GM21576 (cell line): Measurements from ENCODE around the gene ADAD1.
"Not testable (repeated sequence)": the region's sequence is repeated elsewhere in the genome, so short reads cannot be mapped to it uniquely, and the experiment has no call there.

Experiments
- ATAC-seq: cut with Tn5 transposase; IDR thresholded peaks from one replicate; pipeline ENCODE4 v1.9.1; 2021; ENCODE audit warnings: mild to moderate bottlenecking, moderate library complexity; ENCODE audit not compliant: unreplicated experiment

The ADAD1 gene

GRCh38 chr4:122378711-122379110, at the start of gene ADAD1:
TSS of gene ADAD1 (plus strand) at chr4:122379011. CDS start at chr4:122380070, 1,059 bp downstream.
- no peak for ATAC-seq

GRCh38 chr4:122329876-122330565, 48.8 kb upstream of the ADAD1 start:
- ATAC-seq: no peak

- no peak for ATAC-seq
These were observed 47.6 kb upstream of the ADAD1 start for GRCh38 chr4:122331195-122331594.

- no peak for ATAC-seq
These were observed 44.0 kb upstream of the ADAD1 start for GRCh38 chr4:122334828-122335227.

- ATAC-seq: no peak
These were observed 36.9 kb upstream of the ADAD1 start for GRCh38 chr4:122341886-122342285.

- ATAC-seq: no peak
These were observed 32.8 kb upstream of the ADAD1 start for GRCh38 chr4:122346036-122346435.

- ATAC-seq: no peak
These were observed 32.3 kb upstream of the ADAD1 start for GRCh38 chr4:122346503-122346902.

- ATAC-seq: no peak
These were observed 22.4 kb upstream of the ADAD1 start for GRCh38 chr4:122356317-122356808.

- ATAC-seq: no peak
These were observed 18.1 kb upstream of the ADAD1 start for GRCh38 chr4:122360754-122361153.

- no peak for ATAC-seq
These were observed 14.0 kb upstream of the ADAD1 start for GRCh38 chr4:122364700-122365404.

GRCh38 chr4:122368786-122369185, 10.0 kb upstream of the ADAD1 start:
- not testable (repeated sequence) for ATAC-seq

- ATAC-seq: no peak
These were observed 1.5 kb upstream of the ADAD1 start for GRCh38 chr4:122377352-122377751.

- ATAC-seq: no peak
These were observed 428 bp downstream of the ADAD1 start for GRCh38 chr4:122379239-122379638.

- no peak for ATAC-seq
These were observed 4.5 kb downstream of the ADAD1 start for GRCh38 chr4:122383341-122383740.

GRCh38 chr4:122384245-122384644, 5.4 kb downstream of the ADAD1 start:
- ATAC-seq: no peak

- no peak for ATAC-seq
These were observed 14.5 kb downstream of the ADAD1 start for GRCh38 chr4:122393276-122393675.

GRCh38 chr4:122403861-122404260, 25.1 kb downstream of the ADAD1 start:
- ATAC-seq: no peak

GRCh38 chr4:122412547-122412946, 33.7 kb downstream of the ADAD1 start:
- no peak for ATAC-seq

GRCh38 chr4:122423246-122423645, 44.4 kb downstream of the ADAD1 start:
- no peak for ATAC-seq

GRCh38 chr4:122431351-122431750, 52.5 kb downstream of the ADAD1 start:
- no peak for ATAC-seq

- no peak for ATAC-seq
These were observed 55.5 kb downstream of the ADAD1 start for GRCh38 chr4:122434285-122434684.

- no peak for ATAC-seq
These were observed 72.0 kb downstream of the ADAD1 start for GRCh38 chr4:122450847-122451246.
